HEK293T (cell line): ENCODE results near the gene UVSSA.

Source experiments
- CTCF ChIA-PET: fragments of 350-600 bp; formaldehyde crosslinking; extraction: SDS; loops from one replicate; lab custom pipeline; 2021; ENCODE audit warnings: antibody characterized with exemption, inconsistent platforms; lab: Yijun Ruan, JAX
- POLR2A ChIA-PET: fragments of 350-600 bp; formaldehyde crosslinking; extraction: SDS; loops from one replicate; lab custom pipeline; 2020; ENCODE audit warnings: antibody characterized with exemption, inconsistent platforms; lab: Yijun Ruan, JAX
- DNase-seq: peaks from one replicate; pipeline ENCODE4 v3.0.0; 2012; ENCODE audit warnings: mixed read lengths; ENCODE audit errors: extremely low spot score
- ARNT ChIP-seq: fragments of 450-650 bp; IDR thresholded peaks from 2 replicates; pipeline ENCODE4 v1.6.1; 2017; ENCODE audit warnings: mild to moderate bottlenecking
- BHLHE40 ChIP-seq: fragments of 450-650 bp; IDR thresholded peaks from 2 replicates; pipeline ENCODE4 v1.6.1; 2016; ENCODE audit warnings: mild to moderate bottlenecking, moderate library complexity, borderline replicate concordance
- CTBP1 ChIP-seq: fragments of 450-650 bp; IDR thresholded peaks from 2 replicates; pipeline ENCODE4 v1.6.1; 2016; ENCODE audit warnings: borderline replicate concordance
- ELF4 ChIP-seq: fragments of 450-650 bp; IDR thresholded peaks from 2 replicates; pipeline ENCODE4 v1.6.1; 2017; ENCODE audit warnings: antibody characterized with exemption
- FOXA1 ChIP-seq: fragments of 450-650 bp; IDR thresholded peaks from 2 replicates; pipeline ENCODE4 v1.6.1; 2016; ENCODE audit warnings: mild to moderate bottlenecking
- FOXK2 ChIP-seq: fragments of 450-650 bp; IDR thresholded peaks from 2 replicates; pipeline ENCODE4 v1.6.1; 2016; ENCODE audit warnings: mild to moderate bottlenecking
- FOXM1 ChIP-seq: fragments of 450-650 bp; IDR thresholded peaks from 2 replicates; pipeline ENCODE4 v1.6.1; 2017; ENCODE audit warnings: mild to moderate bottlenecking, borderline replicate concordance
- HDGF ChIP-seq: fragments of 450-650 bp; IDR thresholded peaks from 2 replicates; pipeline ENCODE4 v1.6.1; 2017; ENCODE audit warnings: antibody characterized with exemption, borderline replicate concordance
- L3MBTL2 ChIP-seq: fragments of 450-650 bp; conservative IDR thresholded peaks from 2 replicates; pipeline ENCODE4 v1.6.1; 2016; ENCODE audit warnings: mild to moderate bottlenecking
- LEF1 ChIP-seq: fragments of 450-650 bp; IDR thresholded peaks from 2 replicates; pipeline ENCODE4 v1.6.1; 2017; ENCODE audit warnings: mild to moderate bottlenecking, borderline replicate concordance
- NFRKB ChIP-seq: fragments of 450-650 bp; IDR thresholded peaks from 2 replicates; pipeline ENCODE4 v1.6.1; 2016; ENCODE audit warnings: mild to moderate bottlenecking, moderate library complexity
- PKNOX1 ChIP-seq: fragments of 450-650 bp; IDR thresholded peaks from 2 replicates; pipeline ENCODE4 v1.6.1; 2016
- SP1 ChIP-seq: fragments of 450-650 bp; IDR thresholded peaks from 2 replicates; pipeline ENCODE4 v1.6.1; 2017
- SUZ12 ChIP-seq: fragments of 450-650 bp; IDR thresholded peaks from 2 replicates; pipeline ENCODE4 v1.6.1; 2016; ENCODE audit warnings: mild to moderate bottlenecking
- TARDBP ChIP-seq: fragments of 450-650 bp; IDR thresholded peaks from 2 replicates; pipeline ENCODE4 v1.6.1; 2016
- ZNF384 ChIP-seq: fragments of 450-650 bp; IDR thresholded peaks from 2 replicates; pipeline ENCODE4 v1.6.1; 2016

Gene UVSSA

GRCh38 chr4:1405636-1406393 lies 58.8 kb downstream of the UVSSA start:
- ChIA-PET CTCF (no interaction called here), POLR2A (no interaction called here)
- no peak for TF ChIP-seq HDGF
- no peak for TF ChIP-seq TARDBP
- DNase-seq: no peak

- ChIA-PET POLR2A (no interaction called here), CTCF (no interaction called here)
- TF ChIP-seq L3MBTL2 (no peak), BHLHE40 (no peak), PKNOX1 (no peak), CTBP1 (no peak), HDGF (no peak), TARDBP (no peak), SUZ12 (no peak), ZNF384 (no peak), FOXA1 (no peak), FOXM1 (no peak), NFRKB (no peak), LEF1 (no peak), ARNT (no peak), SP1 (no peak), ELF4 (no peak), FOXK2 (no peak)
- no peak for DNase-seq
Measured at GRCh38 chr4:1406394-1406980, 59.5 kb downstream of the UVSSA start, which contains the start of gene NKX1-1. Gene NKX1-1, minus strand, starts transcription at chr4:1406442. Its CDS starts 0 bp downstream, at chr4:1406442.

- TF ChIP-seq HDGF (no peak), LEF1 (no peak), ARNT (no peak), ZNF384 (no peak), CTBP1 (no peak), TARDBP (no peak), NFRKB (no peak), BHLHE40 (no peak), SP1 (no peak), FOXM1 (no peak), L3MBTL2 (no peak), SUZ12 (no peak)
- no peak for DNase-seq
- POLR2A ChIA-PET: no interaction called here
- CTCF ChIA-PET: no interaction called here
Measured at GRCh38 chr4:1406981-1407656, 60.1 kb downstream of the UVSSA start.

GRCh38 chr4:1407657-1408333 lies 60.8 kb downstream of the UVSSA start:
- ChIA-PET CTCF (no interaction called here), POLR2A (no interaction called here)
- no peak for TF ChIP-seq ZNF384
- DNase-seq: no peak

GRCh38 chr4:1408418-1408817 lies 61.4 kb downstream of the UVSSA start:
- no peak for DNase-seq
- TF ChIP-seq LEF1 (no peak), CTBP1 (no peak), TARDBP (no peak), SP1 (no peak), L3MBTL2 (no peak)
- CTCF ChIA-PET: no interaction called here
- POLR2A ChIA-PET: no interaction called here

- CTCF ChIA-PET: no interaction called here
Measured at GRCh38 chr4:1409079-1409478, 62.1 kb downstream of the UVSSA start.

More at GRCh38 chr4:1409079-1409478, 62.1 kb downstream of the UVSSA start:
- no peak for TF ChIP-seq SP1
- no peak for TF ChIP-seq FOXM1
- TF ChIP-seq HDGF: no peak
- no peak for TF ChIP-seq BHLHE40
- TF ChIP-seq CTBP1: no peak
- no peak for TF ChIP-seq FOXK2
- no peak for TF ChIP-seq ELF4
- no peak for TF ChIP-seq NFRKB
- no peak for TF ChIP-seq PKNOX1
- no peak for DNase-seq
- POLR2A ChIA-PET: no interaction called here
